ENCODE results near the gene KCNC1. TPM values are rescaled to one million over a fixed set of nuclear protein-coding genes. Genes with fewer than 3 reads are reported as not detected.

KCNC1 gene
- total and polyA plus RNA-seq, 2 experiments from 2014 or later = 0.11 TPM; not detected in 1

- TF ChIP-seq REST (IDR thresholded peaks at IDR 0.05; ENCODE audit: unreplicated experiment) (no peak), ZNF114 (CRISPR knock-in tag; IDR thresholded peaks at IDR 0.05) (no peak), CREB1 (CRISPR knock-in tag; IDR thresholded peaks at IDR 0.05; ENCODE audit: low read depth) (no peak), EZH2 (IDR thresholded peaks at IDR 0.05; ENCODE audit: low read depth, unreplicated experiment) (no peak), EZH2phosphoT487 (IDR thresholded peaks at IDR 0.05; ENCODE audit: unreplicated experiment) (no peak)
Observed at GRCh38 chr11:17743026-17743807, 8.6 kb downstream of the KCNC1 start (continued).

- Histone ChIP-seq H3K4me3 (no peak overlapping the region), H3K27ac (ENCODE audit: low read depth) (no peak overlapping the region), H2AFZ (no peak overlapping the region), H3K27me3 (ENCODE audit: insufficient read depth) (peaks cover 11% of the 10 kb centered on the region), H3K4me2 (no peak overlapping the region), H3K9me2 (ENCODE audit: insufficient read depth) (no peaks in the 10 kb centered on the region), H3K36me3 (ENCODE audit: insufficient read depth) (no peaks in the 10 kb centered on the region), H4K20me1 (replicated peaks; ENCODE audit: insufficient read depth) (no peaks in the 10 kb centered on the region), H3K79me2 (replicated peaks; ENCODE audit: insufficient read depth) (no peaks in the 10 kb centered on the region), H3F3A (replicated peaks; ENCODE audit: low read depth) (no peaks in the 10 kb centered on the region), H3K4me1 (ENCODE audit: insufficient read depth) (peaks cover 6% of the 10 kb centered on the region; the same call in 1 of the 2 replicates)
- H3K9me3 Mint-ChIP-seq = no peaks in the 10 kb centered on the region
- no peak overlapping the region for H3K4me3 Mint-ChIP-seq
- no peak for ATAC-seq
- peaks cover 13% of the 10 kb centered on the region for H3K27me3 Mint-ChIP-seq (ENCODE audit: insufficient read depth, low read depth, poor library complexity)
- H3K27ac Mint-ChIP-seq = no peak overlapping the region
- H3K36me3 Mint-ChIP-seq (ENCODE audit: low read depth) = no peaks in the 10 kb centered on the region
- TF ChIP-seq ETS1 (IDR thresholded peaks at IDR 0.05) (no peak), ZNF462 (CRISPR knock-in tag; IDR thresholded peaks at IDR 0.05) (no peak)
- no peak for DNase-seq (ENCODE audit: low spot score)
- H3K4me1 Mint-ChIP-seq = no peaks in the 10 kb centered on the region
Observed at GRCh38 chr11:17743808-17744119, 9.2 kb downstream of the KCNC1 start.

Measured in GM23338 (cell line).